Mesendoderm (in vitro differentiated cells): ENCODE data around the gene ARHGEF2.

ENCODE experiments used
- DNase-seq: peaks from one replicate; pipeline ENCODE4 v3.0.0; 2013
- H2AK5ac ChIP-seq: 2 replicates; pipeline ENCODE4 v1.6.1; 2013; ENCODE audit warnings: low read length, inconsistent platforms
- H2BK120ac ChIP-seq: 2 replicates; pipeline ENCODE4 v1.6.1; 2013; ENCODE audit warnings: low read depth, mild to moderate bottlenecking, low read length, moderate library complexity, mixed read lengths
- H2BK15ac ChIP-seq: replicated peaks from 2 replicates; pipeline ENCODE4 v1.6.1; 2013; ENCODE audit warnings: low read depth, mild to moderate bottlenecking, moderate library complexity
- H2BK5ac ChIP-seq: 2 replicates; pipeline ENCODE4 v1.6.1; 2013; ENCODE audit warnings: low read length, inconsistent platforms
- H3K18ac ChIP-seq: 2 replicates; pipeline ENCODE4 v1.6.1; 2013; ENCODE audit warnings: mild to moderate bottlenecking, low read length, mixed read lengths
- H3K23ac ChIP-seq: one replicate; pipeline ENCODE4 v1.6.1; 2013; ENCODE audit warnings: low read length
- H3K27ac ChIP-seq: 2 replicates; pipeline ENCODE4 v1.5.1; 2013; ENCODE audit warnings: low read depth, mild to moderate bottlenecking, inconsistent platforms, low read length, moderate library complexity
- H3K27me3 ChIP-seq: 2 replicates; pipeline ENCODE4 v1.6.1; 2013; ENCODE audit warnings: low read length, control low read depth, mild to moderate bottlenecking, inconsistent platforms; ENCODE audit not compliant: insufficient read depth, poor library complexity
- H3K36me3 ChIP-seq: 2 replicates; pipeline ENCODE4 v1.6.1; 2013; ENCODE audit warnings: low read length, inconsistent platforms; ENCODE audit not compliant: control insufficient read depth, insufficient read depth
- H3K4ac ChIP-seq: one replicate; pipeline ENCODE4 v1.6.1; 2013; ENCODE audit warnings: low read depth, mild to moderate bottlenecking, low read length, moderate library complexity
- H3K4me1 ChIP-seq: 2 replicates; pipeline ENCODE4 v1.6.1; 2013; ENCODE audit warnings: low read depth, low read length, inconsistent platforms; ENCODE audit not compliant: control insufficient read depth
- H3K4me2 ChIP-seq: 2 replicates; pipeline ENCODE4 v1.6.1; 2013; ENCODE audit warnings: low read length
- H3K4me3 ChIP-seq: 2 replicates; pipeline ENCODE4 v1.5.1; 2013; ENCODE audit warnings: mild to moderate bottlenecking, low read length
- H3K56ac ChIP-seq: one replicate; pipeline ENCODE4 v1.6.1; 2013; ENCODE audit warnings: low read length
- H3K79me1 ChIP-seq: 2 replicates; pipeline ENCODE4 v1.6.1; 2013; ENCODE audit warnings: low read length, inconsistent platforms
- H3K79me2 ChIP-seq: 2 replicates; pipeline ENCODE4 v1.6.1; 2013; ENCODE audit warnings: mild to moderate bottlenecking, low read length; ENCODE audit not compliant: control insufficient read depth, insufficient read depth
- H3K9ac ChIP-seq: 2 replicates; pipeline ENCODE4 v1.6.1; 2013; ENCODE audit warnings: low read length, inconsistent platforms
- H4K5ac ChIP-seq: one replicate; pipeline ENCODE4 v1.6.1; 2013; ENCODE audit warnings: low read length
- H4K8ac ChIP-seq: one replicate; pipeline ENCODE4 v1.6.1; 2013; ENCODE audit warnings: low read depth, mild to moderate bottlenecking, control low read depth, low read length, moderate library complexity
- WGBS: extraction: QIAGEN DNeasy Blood & Tissue Kit; methylation state at CpG from one replicate; pipeline ENCODE4 v1.1.7; 2013; ENCODE audit warnings: low lambda C conversion rate, missing lambda C conversion rate; ENCODE audit not compliant: insufficient coverage; ENCODE audit errors: extremely low coverage; 5-methylcytosine and 5-hydroxymethylcytosine counted together

Gene ARHGEF2

GRCh38 chr1:156006666-156007376 lies 28.5 kb upstream of the ARHGEF2 start:
- Histone ChIP-seq H3K18ac (no peak overlapping the region), H4K5ac (no peak overlapping the region), H3K23ac (no peak overlapping the region), H3K9ac (no peak overlapping the region), H2BK120ac (no peak overlapping the region), H3K27me3 (no peaks in the 10 kb centered on the region), H2BK15ac (no peak overlapping the region), H3K79me2 (no peaks in the 10 kb centered on the region), H3K4ac (no peak overlapping the region), H3K4me1 (no peaks in the 10 kb centered on the region), H3K4me2 (no peak overlapping the region), H4K8ac (no peak overlapping the region), H3K79me1 (no peaks in the 10 kb centered on the region), H3K36me3 (peaks cover 15% of the 10 kb centered on the region), H3K56ac (no peak overlapping the region), H3K27ac (no peak overlapping the region), H3K4me3 (no peak overlapping the region), H2AK5ac (no peak overlapping the region), H2BK5ac (no peak overlapping the region)
- no peak for DNase-seq
- no CpG with 5 or more reads among the region's 7 CpGs for WGBS

DNA sequence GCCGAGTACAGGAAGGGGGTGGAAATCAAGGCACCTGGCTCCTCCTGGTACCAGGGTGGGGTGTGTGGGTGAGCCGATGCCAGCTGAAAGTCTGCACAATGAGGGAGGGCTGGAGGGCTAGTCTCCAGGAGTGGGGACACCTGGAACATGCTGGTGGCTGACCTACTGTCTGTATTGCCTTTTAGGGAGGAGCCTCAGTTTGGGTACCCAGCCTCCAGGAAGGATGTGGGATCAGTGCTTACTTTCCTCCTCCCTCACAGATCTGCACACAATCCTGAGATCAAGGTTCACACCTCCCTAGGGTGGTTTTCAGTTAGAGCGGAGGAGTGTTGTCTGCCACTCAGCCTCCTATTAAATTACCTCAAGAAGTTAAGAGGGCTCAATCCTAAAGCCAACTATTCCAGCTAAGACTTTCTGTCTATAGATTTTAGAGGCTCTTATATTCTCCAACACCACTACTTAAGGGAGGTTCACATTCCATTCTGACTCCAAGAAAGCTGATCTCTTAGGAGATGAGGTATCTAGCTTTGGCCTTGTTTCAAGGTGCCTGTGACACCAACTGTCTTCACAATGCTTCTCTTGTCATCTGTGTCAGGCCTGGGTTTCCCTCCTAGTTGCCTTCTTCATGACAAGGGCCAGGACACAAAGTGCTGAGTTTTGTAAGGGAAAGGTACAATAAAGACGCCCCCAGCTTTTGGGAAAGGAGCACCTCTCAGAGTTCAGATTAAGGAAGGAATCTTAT lies 26.7 kb upstream of the ARHGEF2 start:
- Histone ChIP-seq H3K79me2 (no peaks in the 10 kb centered on the region), H3K18ac (no peak overlapping the region), H3K4me2 (no peak overlapping the region), H4K8ac (no peak overlapping the region), H2AK5ac (no peak overlapping the region), H3K4ac (no peak overlapping the region), H3K27ac (no peak overlapping the region), H3K4me1 (no peaks in the 10 kb centered on the region), H3K56ac (no peak overlapping the region), H2BK15ac (no peak overlapping the region), H2BK120ac (no peak overlapping the region), H2BK5ac (no peak overlapping the region), H4K5ac (no peak overlapping the region), H3K4me3 (no peak overlapping the region), H3K9ac (no peak overlapping the region), H3K23ac (no peak overlapping the region), H3K27me3 (no peaks in the 10 kb centered on the region), H3K79me1 (no peaks in the 10 kb centered on the region), H3K36me3 (peaks cover 6% of the 10 kb centered on the region)
- no CpG with 5 or more reads among the region's 4 CpGs for WGBS
- DNase-seq = no peak

DNA sequence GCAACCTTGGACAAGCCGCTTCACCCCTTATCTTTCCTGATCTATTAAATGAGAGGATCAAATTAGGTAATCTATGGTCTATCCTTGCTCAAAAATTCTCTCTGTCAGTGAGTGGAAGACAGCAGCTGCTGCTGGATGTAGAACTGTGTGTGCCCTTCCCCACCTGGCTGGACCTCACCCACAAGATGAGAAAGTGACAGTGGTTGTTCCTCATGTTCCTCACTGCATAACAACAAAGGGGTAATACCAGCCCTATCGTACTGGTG lies 25.5 kb upstream of the ARHGEF2 start:
- H3K79me2 ChIP-seq = no peaks in the 10 kb centered on the region
- H3K56ac ChIP-seq = no peak overlapping the region

DNA sequence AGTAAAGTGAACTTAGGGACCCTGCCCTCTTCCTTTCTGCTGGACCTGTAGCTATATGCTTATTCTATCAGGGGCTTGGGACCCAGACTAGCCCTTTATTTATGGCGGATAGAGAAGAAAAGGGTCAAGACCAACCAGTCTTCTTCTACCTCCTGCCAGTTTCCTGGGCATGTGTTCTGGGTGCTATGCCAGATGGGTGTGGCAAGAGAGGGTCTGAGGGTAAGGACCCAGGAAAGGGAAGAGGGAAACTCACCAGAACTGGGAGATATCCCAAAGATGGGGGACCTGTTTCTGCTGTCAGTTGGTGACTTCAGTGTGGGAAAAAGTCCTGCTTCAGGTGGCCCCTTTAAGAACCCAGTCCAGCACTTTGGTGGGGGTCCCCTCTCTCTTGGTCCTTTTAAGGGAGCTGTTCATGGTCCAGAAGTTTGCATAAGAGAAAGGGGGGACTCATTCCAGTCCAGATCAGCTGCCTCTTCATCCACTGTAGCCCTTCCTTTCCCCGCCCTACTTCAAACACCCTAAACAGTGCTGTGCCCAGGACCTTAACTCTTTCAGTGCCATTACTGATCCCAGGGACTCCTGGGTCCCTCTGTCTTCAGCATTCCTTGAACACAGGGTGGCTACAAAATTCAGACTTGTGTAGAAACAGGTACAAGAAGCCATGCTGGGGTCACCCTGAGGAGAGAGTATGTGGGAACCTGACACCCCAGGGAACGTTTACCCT lies 24.0 kb upstream of the ARHGEF2 start:
- Histone ChIP-seq H3K79me1 (no peaks in the 10 kb centered on the region), H3K36me3 (no peaks in the 10 kb centered on the region), H3K4me3 (no peak overlapping the region), H3K18ac (no peak overlapping the region), H3K27ac (no peak overlapping the region), H3K56ac (no peak overlapping the region), H3K4me1 (no peaks in the 10 kb centered on the region), H3K23ac (no peak overlapping the region), H3K4me2 (no peak overlapping the region), H3K4ac (no peak overlapping the region), H2AK5ac (no peak overlapping the region), H2BK5ac (no peak overlapping the region), H4K8ac (no peak overlapping the region), H2BK15ac (no peak overlapping the region), H4K5ac (no peak overlapping the region), H2BK120ac (no peak overlapping the region), H3K9ac (no peak overlapping the region), H3K27me3 (peaks cover 2% of the 10 kb centered on the region), H3K79me2 (no peaks in the 10 kb centered on the region)
- no peak for DNase-seq
- no CpG with 5 or more reads among the region's 3 CpGs for WGBS

More for the DNA sequence above, 25.5 kb upstream of the ARHGEF2 start:
- Histone ChIP-seq H3K4me3 (no peak overlapping the region), H4K5ac (no peak overlapping the region), H3K79me1 (no peaks in the 10 kb centered on the region), H3K27me3 (peaks cover 2% of the 10 kb centered on the region), H3K18ac (no peak overlapping the region), H4K8ac (no peak overlapping the region), H3K23ac (no peak overlapping the region), H3K9ac (no peak overlapping the region), H3K4ac (no peak overlapping the region), H3K27ac (no peak overlapping the region), H2BK5ac (no peak overlapping the region), H3K36me3 (no peaks in the 10 kb centered on the region), H2BK120ac (no peak overlapping the region), H2AK5ac (no peak overlapping the region), H2BK15ac (no peak overlapping the region), H3K4me2 (no peak overlapping the region), H3K4me1 (no peaks in the 10 kb centered on the region)
- WGBS = no CpG with 5 or more reads among the region's 2 CpGs
- no peak for DNase-seq

DNA sequence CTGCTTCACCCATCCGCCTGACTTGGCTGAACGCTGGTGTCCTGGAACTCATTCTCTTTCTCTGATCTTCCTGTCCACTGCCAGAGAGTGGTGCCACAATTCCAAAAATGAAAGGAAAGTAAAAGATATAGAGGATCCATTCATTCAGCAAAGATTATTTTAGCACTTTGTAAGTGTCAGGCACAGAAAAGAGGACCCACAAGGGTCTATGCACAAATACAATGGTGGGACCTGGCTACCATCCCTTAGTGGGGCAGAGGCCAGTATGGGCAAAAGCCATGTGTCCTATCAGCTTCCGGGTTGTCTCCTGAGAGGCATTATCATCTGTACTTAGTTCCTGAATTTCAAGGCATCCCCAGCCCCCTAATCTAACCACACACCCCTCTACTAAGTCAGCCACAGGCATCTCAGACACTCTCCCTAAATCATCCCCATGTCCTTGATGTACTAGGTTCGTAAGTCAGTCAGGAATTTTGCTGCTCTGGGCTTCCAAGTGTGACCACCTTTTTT lies 23.4 kb upstream of the ARHGEF2 start:
- Histone ChIP-seq H3K23ac (no peak overlapping the region), H2BK15ac (no peak overlapping the region), H2AK5ac (no peak overlapping the region), H3K27me3 (peaks cover 2% of the 10 kb centered on the region), H3K18ac (no peak overlapping the region), H3K79me2 (no peaks in the 10 kb centered on the region), H3K56ac (no peak overlapping the region), H3K36me3 (no peaks in the 10 kb centered on the region), H3K4me1 (no peaks in the 10 kb centered on the region), H3K4me2 (no peak overlapping the region), H3K4me3 (no peak overlapping the region), H4K8ac (no peak overlapping the region), H2BK5ac (no peak overlapping the region), H3K79me1 (no peaks in the 10 kb centered on the region), H3K4ac (no peak overlapping the region), H2BK120ac (no peak overlapping the region), H4K5ac (no peak overlapping the region), H3K27ac (no peak overlapping the region), H3K9ac (no peak overlapping the region)
- WGBS = no CpG with 5 or more reads among the region's 4 CpGs
- no peak for DNase-seq
